H1 (cell line): Measurements from ENCODE around the gene QRICH1. TPM values are rescaled to one million over a fixed set of nuclear protein-coding genes. Genes with fewer than 3 reads are reported as not detected.

Experiments
- CTCF ChIA-PET: fragments of 300-600 bp; sonication (Branson Sonifier 250); formaldehyde crosslinking; loops from one replicate; lab custom pipeline; 2021; ENCODE audit not compliant: partially characterized antibody; lab: Charles Lee
- POLR2A ChIA-PET: fragments of 300-600 bp; sonication (Branson Sonifier 250); formaldehyde crosslinking; loops from one replicate; lab custom pipeline; 2021; ENCODE audit warnings: inconsistent platforms; ENCODE audit not compliant: partially characterized antibody; lab: Charles Lee
- DNase-seq, 2 experiments: peaks; one replicate each; pipeline versions ENCODE4 v3.0.0 to v3.0.0-alpha.2; 2010 to 2022; ENCODE audit warnings: low spot score in 2 of 2, low read depth in 1 of 2, mixed read lengths in 1 of 2
- FAIRE-seq: peaks from 2 replicates; lab custom pipeline; 2011; peaks lifted over from hg19 to GRCh38; lab: Jason Lieb, UNC
- H2AFZ ChIP-seq: 2 replicates; pipeline ENCODE4 v1.8.1; 2012; ENCODE audit warnings: low read length, inconsistent platforms
- H2AK5ac ChIP-seq: 2 replicates; pipeline ENCODE4 v1.6.1; 2013; ENCODE audit warnings: low read depth, low read length
- H2BK120ac ChIP-seq: replicated peaks from 2 replicates; pipeline ENCODE3; 2013; ENCODE audit warnings: low read depth, low read length, inconsistent platforms
- H2BK12ac ChIP-seq: 2 replicates; pipeline ENCODE4 v1.6.1; 2013; ENCODE audit warnings: low read depth, low read length
- H2BK15ac ChIP-seq: 2 replicates; pipeline ENCODE4 v1.6.1; 2013; ENCODE audit warnings: low read length
- H2BK20ac ChIP-seq: 2 replicates; pipeline ENCODE4 v1.6.1; 2013; ENCODE audit warnings: low read length
- H2BK5ac ChIP-seq: 2 replicates; pipeline ENCODE4 v1.6.1; 2013; ENCODE audit warnings: low read depth, low read length
- H3K14ac ChIP-seq: 2 replicates; pipeline ENCODE4 v1.6.1; 2013; ENCODE audit warnings: inconsistent platforms; ENCODE audit not compliant: insufficient read length
- H3K18ac ChIP-seq: 2 replicates; pipeline ENCODE4 v1.6.1; 2013; ENCODE audit warnings: low read length; ENCODE audit errors: extremely low read depth
- H3K23ac ChIP-seq: 2 replicates; pipeline ENCODE4 v1.6.1; 2013; ENCODE audit warnings: inconsistent platforms; ENCODE audit not compliant: insufficient read length
- H3K23me2 ChIP-seq: 2 replicates; pipeline ENCODE4 v1.6.1; 2013; ENCODE audit warnings: low read depth, low read length
- H3K27ac ChIP-seq: 2 replicates; pipeline ENCODE4 v1.6.1; 2011; ENCODE audit warnings: low read depth, low read length, inconsistent platforms
- H3K27me3 ChIP-seq, 4 experiments: replicated peaks in 1 of 4; 1 replicate in 1 of 4; 2 replicates in 3 of 4; pipeline versions ENCODE4 v1.6.1 to v1.8.1; 2011 to 2013; ENCODE audit warnings: low read length in 3 of 4, mild to moderate bottlenecking in 3 of 4, inconsistent platforms in 2 of 4, mixed read lengths in 2 of 4, moderate library complexity in 1 of 4; ENCODE audit not compliant: control insufficient read depth in 3 of 4, insufficient read depth in 3 of 4; ENCODE audit errors: extremely low read depth in 1 of 4
- H3K36me3 ChIP-seq, 4 experiments: 2 replicates each; pipeline versions ENCODE4 v1.6.1 to v1.8.1; 2011 to 2013; ENCODE audit warnings: mild to moderate bottlenecking in 4 of 4, low read length in 3 of 4, moderate library complexity in 2 of 4, control low read depth in 1 of 4, inconsistent platforms in 1 of 4; ENCODE audit not compliant: insufficient read depth in 4 of 4, control insufficient read depth in 2 of 4
- H3K4ac ChIP-seq: replicated peaks from 2 replicates; pipeline ENCODE3; 2013; ENCODE audit warnings: low read length, low read depth, mixed read lengths, inconsistent platforms; ENCODE audit not compliant: insufficient read length
- H3K4me1 ChIP-seq, 4 experiments: replicated peaks in 1 of 4; 1 replicate in 1 of 4; 2 replicates in 3 of 4; pipeline versions ENCODE4 v1.6.1 to v1.8.1; 2011 to 2013; ENCODE audit warnings: low read length in 3 of 4, inconsistent platforms in 2 of 4, mixed read lengths in 1 of 4; ENCODE audit not compliant: insufficient read depth in 4 of 4, control insufficient read depth in 3 of 4
- H3K4me2 ChIP-seq, 2 experiments: 2 replicates each; pipeline versions ENCODE4 v1.6.1 to v1.8.1; 2011 to 2013; ENCODE audit warnings: low read depth in 2 of 2, low read length in 2 of 2, control low read depth in 1 of 2, inconsistent platforms in 1 of 2, mild to moderate bottlenecking in 1 of 2; ENCODE audit not compliant: insufficient read depth in 1 of 2
- H3K4me3 ChIP-seq, 4 experiments: fragments of 200-600, 300-600 bp in 1 of 4; sonication (generic), shearing (Covaris generic), sonication (Bioruptor Twin) in 1 of 4; 2 replicates each; pipeline versions ENCODE4 v1.5.1 to v1.8.1; 2011 to 2016; ENCODE audit warnings: low read length in 4 of 4, low read depth in 3 of 4, control low read depth in 2 of 4, inconsistent platforms in 2 of 4, mild to moderate bottlenecking in 2 of 4, mixed read lengths in 1 of 4, moderate library complexity in 1 of 4; ENCODE audit not compliant: insufficient read depth in 2 of 4; ENCODE audit errors: extremely low read depth in 1 of 4
- H3K56ac ChIP-seq: replicated peaks from 2 replicates; pipeline ENCODE3; 2013; ENCODE audit warnings: low read depth, mild to moderate bottlenecking, mixed read lengths, low read length, inconsistent platforms; ENCODE audit not compliant: insufficient read length
- H3K79me1 ChIP-seq: 2 replicates; pipeline ENCODE4 v1.6.1; 2013; ENCODE audit warnings: low read depth, low read length, control low read depth
- H3K79me2 ChIP-seq, 2 experiments: 2 replicates each; pipeline versions ENCODE4 v1.6.1 to v1.8.1; 2012 to 2013; ENCODE audit warnings: low read length in 2 of 2, mild to moderate bottlenecking in 2 of 2, inconsistent platforms in 1 of 2; ENCODE audit not compliant: insufficient read depth in 2 of 2, control insufficient read depth in 1 of 2
- H3K9ac ChIP-seq, 4 experiments: replicated peaks in 1 of 4; 1 replicate in 1 of 4; 2 replicates in 3 of 4; pipeline versions ENCODE4 v1.6.1 to v1.8.1; 2011 to 2013; ENCODE audit warnings: low read depth in 3 of 4, low read length in 3 of 4, control low read depth in 2 of 4, mild to moderate bottlenecking in 2 of 4, moderate library complexity in 2 of 4, inconsistent platforms in 1 of 4; ENCODE audit errors: extremely low read depth in 1 of 4
- H3K9me3 ChIP-seq, 2 experiments: 2 replicates each; pipeline versions ENCODE4 v1.6.1 to v1.8.1; 2012 to 2013; ENCODE audit warnings: mild to moderate bottlenecking in 2 of 2, moderate library complexity in 2 of 2, control low read depth in 1 of 2, inconsistent platforms in 1 of 2, low read depth in 1 of 2, low read length in 1 of 2, mixed read lengths in 1 of 2; ENCODE audit not compliant: insufficient read depth in 2 of 2
- H4K20me1 ChIP-seq, 2 experiments: replicated peaks in 1 of 2; 2 replicates each; pipeline versions ENCODE3 to v1.8.1; 2011 to 2013; ENCODE audit warnings: inconsistent platforms in 2 of 2, low read length in 2 of 2, mild to moderate bottlenecking in 1 of 2; ENCODE audit not compliant: insufficient read depth in 2 of 2, control insufficient read depth in 1 of 2
- H4K5ac ChIP-seq: 2 replicates; pipeline ENCODE4 v1.6.1; 2013; ENCODE audit warnings: low read length, low read depth, mixed read lengths, inconsistent platforms; ENCODE audit not compliant: insufficient read length
- H4K8ac ChIP-seq: 2 replicates; pipeline ENCODE4 v1.8.0; 2013; ENCODE audit warnings: mild to moderate bottlenecking, moderate library complexity, low read length, inconsistent platforms; ENCODE audit not compliant: insufficient read depth; ENCODE audit errors: extremely low read depth
- H4K91ac ChIP-seq: replicated peaks from 2 replicates; pipeline ENCODE3; 2013; ENCODE audit warnings: low read length, mixed read lengths, inconsistent platforms; ENCODE audit not compliant: insufficient read length
- BACH1 ChIP-seq: IDR thresholded peaks from 2 replicates; pipeline ENCODE4 v1.6.1; 2012; ENCODE audit warnings: low read length, improper control_type of control experiment
- CBX8 ChIP-seq: fragments of 300-800, 300-1000 bp; sonication (generic); IDR thresholded peaks from 2 replicates; pipeline ENCODE4 v1.7.1; 2016; ENCODE audit warnings: low read depth, low read length, borderline replicate concordance
- CEBPB ChIP-seq: IDR thresholded peaks from 2 replicates; pipeline ENCODE4 v1.6.1; 2012; ENCODE audit warnings: low read depth, low read length
- JUND ChIP-seq: IDR thresholded peaks from 2 replicates; pipeline ENCODE4 v1.6.1; 2011; ENCODE audit warnings: mild to moderate bottlenecking, improper control_type of control experiment, low read length
- KDM5A ChIP-seq: fragments of 200-600 bp; IDR thresholded peaks from 2 replicates; pipeline ENCODE4 v1.7.1; 2012; ENCODE audit warnings: mild to moderate bottlenecking, low read length, inconsistent platforms, mixed read lengths
- MAFK ChIP-seq: IDR thresholded peaks from 2 replicates; pipeline ENCODE4 v1.6.1; 2012; ENCODE audit warnings: low read depth, mild to moderate bottlenecking, improper control_type of control experiment, low read length
- NRF1 ChIP-seq: IDR thresholded peaks from 2 replicates; pipeline ENCODE4 v1.6.1; 2011; ENCODE audit warnings: mild to moderate bottlenecking, low read depth, low read length, improper control_type of control experiment
- POLR2A ChIP-seq, 2 experiments: IDR thresholded peaks; 1 replicate in 1 of 2; 2 replicates in 1 of 2; pipeline ENCODE4 v1.6.1; 2011; ENCODE audit warnings: low read depth in 2 of 2, low read length in 2 of 2, mild to moderate bottlenecking in 2 of 2; ENCODE audit errors: control extremely low read depth in 1 of 2
- SAP30 ChIP-seq: fragments of 300-600 bp; sonication (generic); IDR thresholded peaks from 2 replicates; pipeline ENCODE4 v1.7.1; 2012; ENCODE audit warnings: low read length, moderate library complexity, mild to moderate bottlenecking, inconsistent platforms; ENCODE audit not compliant: insufficient read depth, insufficient replicate concordance
- SUZ12 ChIP-seq: fragments of 200-600 bp; sonication (generic); IDR thresholded peaks from 2 replicates; pipeline ENCODE4 v1.6.1; 2012; ENCODE audit warnings: mild to moderate bottlenecking, inconsistent platforms, low read length, moderate library complexity, mixed read lengths
- WGBS, 2 experiments: shearing (Covaris generic) in 1 of 2; methylation state at CpG; one replicate each; pipeline versions ENCODE4 v1.1.6 to v1.1.7; 2013 to 2015; ENCODE audit warnings: low lambda C conversion rate in 2 of 2, mixed read lengths in 2 of 2, inconsistent platforms in 1 of 2, low coverage in 1 of 2, missing lambda C conversion rate in 1 of 2; ENCODE audit not compliant: insufficient replicate concordance in 2 of 2, insufficient coverage in 1 of 2, insufficient read length in 1 of 2; ENCODE audit errors: extremely low coverage in 1 of 2, missing lambda C conversion rate in 1 of 2; 5-methylcytosine and 5-hydroxymethylcytosine counted together
- polyA plus RNA-seq, 7 experiments: library from polyadenylated mRNA; depleted of rRNA in 3 of 7; stranded (reverse) in 5 of 7; unstranded in 2 of 7; fragments of >200 nt in 5 of 7; fragments of 200-250 nt in 2 of 7; gene quantifications; 1 replicate in 5 of 7; 2 replicates in 1 of 7; 4 replicates in 1 of 7; pipeline versions ENCODE4 v1.2.1 to v1.2.3, GENCODE V29; 2011 to 2013; ENCODE audit warnings: missing spikeins in 2 of 7, mixed read lengths in 2 of 7
- total RNA-seq: library from RNA; stranded (reverse); fragmentation: NEBNext Ultra II Directional; extraction: Animal tissue kit (Norgen Biotek cat#: 25700); gene quantifications from 2 replicates; pipeline ENCODE4 v1.2.1, GENCODE V29; 2021
- TF ChIP-seq, protein P1 (sequence below): IDR thresholded peaks from 2 replicates; pipeline ENCODE4 v1.6.1; 2012; ENCODE audit warnings: low read length, inconsistent platforms

The QRICH1 gene
- total and polyA plus RNA-seq, 2 of the 8 experiments (the other 6 are each of a cell fraction or from before 2014, with no cell fraction given): 128 to 142 TPM

DNA sequence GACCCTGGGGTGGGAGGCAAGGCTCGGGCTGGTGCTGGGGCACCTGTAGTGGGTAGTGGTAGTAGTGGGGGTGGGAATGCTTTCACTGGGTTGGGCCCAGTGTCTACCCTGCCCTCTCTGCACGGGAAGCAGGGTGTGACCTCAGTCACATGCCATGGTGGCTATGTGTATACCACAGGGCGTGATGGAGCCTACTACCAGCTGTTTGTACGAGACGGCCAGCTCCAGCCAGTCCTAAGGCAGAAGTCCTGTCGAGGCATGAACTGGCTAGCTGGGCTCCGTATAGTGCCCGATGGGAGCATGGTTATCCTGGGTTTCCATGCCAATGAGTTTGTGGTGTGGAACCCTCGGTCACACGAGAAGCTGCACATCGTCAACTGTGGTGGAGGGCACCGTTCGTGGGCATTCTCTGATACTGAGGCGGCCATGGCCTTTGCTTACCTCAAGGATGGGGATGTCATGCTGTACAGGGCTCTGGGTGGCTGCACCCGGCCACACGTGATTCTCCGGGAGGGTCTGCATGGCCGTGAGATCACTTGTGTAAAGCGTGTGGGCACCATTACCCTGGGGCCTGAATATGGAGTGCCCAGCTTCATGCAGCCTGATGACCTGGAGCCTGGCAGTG lies 80.6 kb downstream of the QRICH1 start:
- H4K20me1 ChIP-seq: peaks cover 41 to 50% of the 10 kb centered on the region in 2 experiments
- 92% methylated on average over 19 of the region's 19 CpGs; no CpG with 5 or more reads in 1 of the 2 experiments for WGBS, 2 experiments
- peaks cover 16% of the 10 kb centered on the region for H3K79me1 ChIP-seq
- no peak overlapping the region for H3K23ac ChIP-seq
- no peak overlapping the region for H3K18ac ChIP-seq
- no peak overlapping the region for H2BK120ac ChIP-seq
- DNase-seq (no peak), FAIRE-seq (no peak)
- H4K5ac ChIP-seq: no peak overlapping the region
- no peak overlapping the region for H3K56ac ChIP-seq
- no peak overlapping the region for H2AK5ac ChIP-seq
- H3K27ac ChIP-seq: no peak overlapping the region
- ChIA-PET CTCF (interaction anchor here (0.5 to 24.3 kb wide), 14 partner anchors 9 to 273 kb away, joined by 3 to 467 read pairs (median 4); partner anchors contain the start of genes NDUFAF3, P4HTM and WDR6), POLR2A (interaction anchor here (0.8 to 38.8 kb wide), 8 partner anchors 0 to 349 kb away, joined by 3 to 1518 read pairs (median 72); partner anchors contain the start of genes DALRD3, IMPDH2, NDUFAF3 and P4HTM)
- H3K14ac ChIP-seq: no peak overlapping the region
- peaks cover 12% of the 10 kb centered on the region for H3K23me2 ChIP-seq
- no peak overlapping the region for H4K91ac ChIP-seq
- no peak overlapping the region for H3K4me2 ChIP-seq
- H3K4me3 ChIP-seq: no peak overlapping the region
- H3K9ac ChIP-seq: no peak overlapping the region
- H2BK20ac ChIP-seq: no peak overlapping the region
- H3K27me3 ChIP-seq: no peaks in the 10 kb centered on the region
- peaks cover 0 to 11% (median 6%) of the 10 kb centered on the region in 4 experiments; a peak in 5 of 7 replicates for H3K4me1 ChIP-seq
- no peak overlapping the region; the same call in 1 of the 2 replicates for H2BK5ac ChIP-seq
- peaks cover 7 to 54% of the 10 kb centered on the region in 2 experiments for H3K79me2 ChIP-seq
- H4K8ac ChIP-seq: peak overlapping the region; percentile 28; the same call in 1 of the 2 replicates
- H3K36me3 ChIP-seq: peaks cover 15 to 55% (median 32%) of the 10 kb centered on the region in 4 experiments
- H2BK15ac ChIP-seq: no peak overlapping the region
- H2BK12ac ChIP-seq: no peak overlapping the region
- no peak overlapping the region for H3K4ac ChIP-seq
- no peaks in the 10 kb centered on the region for H3K9me3 ChIP-seq
- H2AFZ ChIP-seq: no peak overlapping the region
- TF ChIP-seq, protein P1, sequence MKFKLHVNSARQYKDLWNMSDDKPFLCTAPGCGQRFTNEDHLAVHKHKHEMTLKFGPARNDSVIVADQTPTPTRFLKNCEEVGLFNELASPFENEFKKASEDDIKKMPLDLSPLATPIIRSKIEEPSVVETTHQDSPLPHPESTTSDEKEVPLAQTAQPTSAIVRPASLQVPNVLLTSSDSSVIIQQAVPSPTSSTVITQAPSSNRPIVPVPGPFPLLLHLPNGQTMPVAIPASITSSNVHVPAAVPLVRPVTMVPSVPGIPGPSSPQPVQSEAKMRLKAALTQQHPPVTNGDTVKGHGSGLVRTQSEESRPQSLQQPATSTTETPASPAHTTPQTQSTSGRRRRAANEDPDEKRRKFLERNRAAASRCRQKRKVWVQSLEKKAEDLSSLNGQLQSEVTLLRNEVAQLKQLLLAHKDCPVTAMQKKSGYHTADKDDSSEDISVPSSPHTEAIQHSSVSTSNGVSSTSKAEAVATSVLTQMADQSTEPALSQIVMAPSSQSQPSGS: no peak
- TF ChIP-seq KDM5A: no peak
- TF ChIP-seq MAFK: no peak
- TF ChIP-seq CBX8: no peak
- no peak; a peak in 1 of 3 replicates for TF ChIP-seq POLR2A (IDR thresholded peaks at IDR 0.05; ENCODE audit: control extremely low read depth in 1 of 2, low read depth in 2 of 2, low read length in 2 of 2)
- TF ChIP-seq SUZ12: no peak
- no peak for TF ChIP-seq CEBPB
- no peak for TF ChIP-seq SAP30
- no peak for TF ChIP-seq JUND
- no peak for TF ChIP-seq BACH1
- TF ChIP-seq NRF1: no peak
